Superior temporal gyrus (tissue), 1 donor: ENCODE measurements around the gene FSTL4.

Source experiments
- DNase-seq: peaks from one replicate; pipeline ENCODE4 v3.0.0-alpha.2; 2016; ENCODE audit errors: extremely low spot score

FSTL4 gene

GRCh38 chr5:133296624-133297023 lies 315.7 kb downstream of the FSTL4 start:
- no peak for DNase-seq

GRCh38 chr5:133295520-133295919 lies 316.8 kb downstream of the FSTL4 start:
- DNase-seq, result no peak

GRCh38 chr5:133294380-133294779 lies 318.0 kb downstream of the FSTL4 start:
- no peak for DNase-seq

GRCh38 chr5:133293960-133294359 lies 318.4 kb downstream of the FSTL4 start:
- no peak for DNase-seq

GRCh38 chr5:133292300-133292699 lies 320.0 kb downstream of the FSTL4 start:
- DNase-seq, result no peak

GRCh38 chr5:133291524-133291923 lies 320.8 kb downstream of the FSTL4 start:
- DNase-seq, result no peak

GRCh38 chr5:133290669-133291240 lies 321.6 kb downstream of the FSTL4 start:
- DNase-seq, result no peak

- DNase-seq, result peak; percentile 59
These were observed 322.5 kb downstream of the FSTL4 start for GRCh38 chr5:133289686-133290367.

- peak; percentile 62 for DNase-seq
These were observed 324.8 kb downstream of the FSTL4 start for GRCh38 chr5:133287500-133287899.

GRCh38 chr5:133286483-133286882 lies 325.9 kb downstream of the FSTL4 start:
- DNase-seq, result no peak

GRCh38 chr5:133285583-133286021 lies 326.7 kb downstream of the FSTL4 start:
- no peak for DNase-seq

- DNase-seq, result no peak
These were observed 328.0 kb downstream of the FSTL4 start for GRCh38 chr5:133284306-133284705.

- no peak for DNase-seq
These were observed 334.0 kb downstream of the FSTL4 start for GRCh38 chr5:133278317-133278716.

- no peak for DNase-seq
These were observed 334.6 kb downstream of the FSTL4 start for GRCh38 chr5:133277744-133278143.

- no peak for DNase-seq
These were observed 336.2 kb downstream of the FSTL4 start for GRCh38 chr5:133276171-133276570.

GRCh38 chr5:133275631-133276030 lies 336.7 kb downstream of the FSTL4 start:
- DNase-seq, result no peak

- DNase-seq, result no peak
These were observed 337.8 kb downstream of the FSTL4 start for GRCh38 chr5:133274597-133274935.

- DNase-seq, result no peak
These were observed 338.4 kb downstream of the FSTL4 start for GRCh38 chr5:133273661-133274596.

GRCh38 chr5:133272345-133272744 lies 340.0 kb downstream of the FSTL4 start:
- DNase-seq, result no peak

- DNase-seq, result no peak
These were observed 340.7 kb downstream of the FSTL4 start for GRCh38 chr5:133271606-133272005.

- no peak for DNase-seq
These were observed 342.6 kb downstream of the FSTL4 start for GRCh38 chr5:133269691-133270090.

GRCh38 chr5:133267601-133268000 lies 344.7 kb downstream of the FSTL4 start:
- DNase-seq, result no peak

GRCh38 chr5:133266966-133267365 lies 345.4 kb downstream of the FSTL4 start:
- DNase-seq, result no peak
